Placental pericyte (primary cell): ENCODE data around the gene EIF2AK2. TPM values are rescaled to one million over a fixed set of nuclear protein-coding genes. Genes with fewer than 3 reads are reported as not detected.

Experiments
- total RNA-seq: library from RNA; depleted of rRNA; stranded (reverse); fragments of >200 nt; gene quantifications from 2 replicates; pipeline ENCODE4 v1.2.3, GENCODE V29; 2012

The EIF2AK2 gene
- total RNA-seq: 18.6 and 42.2 TPM in 2 replicates

GRCh38 chr2:37156857-37157714 lies at the start of gene EIF2AK2:
EIF2AK2 (minus strand) TSS chr2:37156980; CDS start chr2:37147806, 9,174 bp downstream.

GRCh38 chr2:37196320-37197195 lies 39.8 kb upstream of the EIF2AK2 start, which contains the start of gene CEBPZOS:
CEBPZOS (plus strand) TSS chr2:37196496; CDS start chr2:37199705, 3,209 bp downstream.

GRCh38 chr2:37188570-37188969 lies 31.8 kb upstream of the EIF2AK2 start, which contains the start of gene SULT6B1:
SULT6B1 (minus strand) TSS chr2:37188670; CDS start chr2:37188640, 30 bp downstream.

GRCh38 chr2:37083873-37084794 lies 72.6 kb downstream of the EIF2AK2 start, which contains the start of the genes GPATCH11 and HEATR5B:
GPATCH11 (plus strand) TSS chr2:37084518; CDS start chr2:37088382, 3,864 bp downstream.
HEATR5B (minus strand) TSS chr2:37084372; CDS start chr2:37083414, 958 bp downstream.

Other genes with a start within 250 kb of the EIF2AK2 start
- 14.9 and 16.8 TPM in 2 replicates for gene STRN, start 190.4 kb downstream of the EIF2AK2 start, total RNA-seq
- gene HEATR5B, start 72.6 kb downstream of the EIF2AK2 start, total RNA-seq: 18.4 and 36.7 TPM in 2 replicates
- gene GPATCH11, start 72.5 kb downstream of the EIF2AK2 start, total RNA-seq: 3.7 and 13.6 TPM in 2 replicates
- gene SULT6B1, start 31.7 kb upstream of the EIF2AK2 start, total RNA-seq: not detected in 2 replicates
- 13.1 and 19.3 TPM in 2 replicates for gene CEBPZOS, start 39.5 kb upstream of the EIF2AK2 start, total RNA-seq
- 38.5 and 43.2 TPM in 2 replicates for gene CEBPZ, start 74.6 kb upstream of the EIF2AK2 start, total RNA-seq
- gene NDUFAF7, start 74.7 kb upstream of the EIF2AK2 start, total RNA-seq: 11.2 and 12.5 TPM in 2 replicates
- gene PRKD3, start 167.9 kb upstream of the EIF2AK2 start, total RNA-seq: 35.2 and 75.2 TPM in 2 replicates
- 11.2 and 49.1 TPM in 2 replicates for gene QPCT, start 187.7 kb upstream of the EIF2AK2 start, total RNA-seq